HG03159 (cell line): ENCODE results near the gene SLC38A2.
A peak's percentile ranks its signal among the peaks of the same experiment; 100 is the strongest.

Source experiments
- ATAC-seq: cut with Tn5 transposase; IDR thresholded peaks from one replicate; pipeline ENCODE4 v1.9.1; 2021; ENCODE audit warnings: mild to moderate bottlenecking, moderate library complexity; ENCODE audit not compliant: unreplicated experiment

SLC38A2 gene

DNA sequence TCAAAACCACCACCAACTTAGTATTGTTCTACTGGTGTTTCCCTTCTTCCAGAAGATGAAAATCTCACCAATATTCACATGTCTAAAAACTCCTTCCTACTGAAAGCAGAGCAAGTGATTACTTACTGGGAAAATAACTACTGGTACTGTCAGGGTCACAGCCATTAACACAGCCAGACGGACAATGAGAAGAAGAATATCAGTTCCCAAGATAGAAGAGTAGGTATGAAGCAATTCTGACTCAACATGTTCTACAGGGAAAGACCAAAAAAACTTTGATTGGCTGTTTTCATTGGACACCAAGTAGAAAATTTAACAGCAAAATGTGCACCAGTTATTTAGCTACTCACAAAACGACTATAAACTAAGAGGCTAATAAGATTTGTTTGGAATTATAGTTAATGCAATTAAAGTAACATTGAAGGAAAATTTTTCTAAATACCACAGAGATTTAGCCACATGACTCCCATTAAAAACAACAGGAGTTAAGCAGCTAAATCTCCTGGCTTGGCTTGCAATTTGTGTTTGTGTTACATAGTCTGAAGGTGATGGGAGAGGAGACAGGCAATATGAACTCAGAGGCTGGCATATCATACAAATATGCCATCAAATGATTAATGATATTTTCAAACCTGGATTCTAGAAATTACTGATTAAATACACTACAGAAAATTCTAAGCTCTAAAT, 9.5 kb downstream of the SLC38A2 start:
- no peak for ATAC-seq

DNA sequence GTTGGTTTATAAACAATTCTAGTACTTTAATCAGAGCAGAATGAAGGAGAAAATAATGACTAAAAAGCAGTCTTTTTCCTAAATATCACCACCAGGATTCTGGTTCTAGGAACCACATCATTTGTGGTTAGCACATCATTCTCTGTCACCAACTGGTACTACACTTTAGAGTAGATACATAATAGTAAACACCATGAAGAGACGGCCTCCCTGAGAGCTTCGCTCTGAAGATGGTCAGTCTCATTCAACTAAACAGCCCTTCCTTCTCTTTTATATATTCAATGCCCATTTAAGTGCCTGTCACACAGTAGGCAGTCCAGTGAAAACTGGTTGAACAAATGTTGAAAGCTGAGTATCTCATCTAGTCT, 10.9 kb downstream of the SLC38A2 start:
- ATAC-seq: no peak

DNA sequence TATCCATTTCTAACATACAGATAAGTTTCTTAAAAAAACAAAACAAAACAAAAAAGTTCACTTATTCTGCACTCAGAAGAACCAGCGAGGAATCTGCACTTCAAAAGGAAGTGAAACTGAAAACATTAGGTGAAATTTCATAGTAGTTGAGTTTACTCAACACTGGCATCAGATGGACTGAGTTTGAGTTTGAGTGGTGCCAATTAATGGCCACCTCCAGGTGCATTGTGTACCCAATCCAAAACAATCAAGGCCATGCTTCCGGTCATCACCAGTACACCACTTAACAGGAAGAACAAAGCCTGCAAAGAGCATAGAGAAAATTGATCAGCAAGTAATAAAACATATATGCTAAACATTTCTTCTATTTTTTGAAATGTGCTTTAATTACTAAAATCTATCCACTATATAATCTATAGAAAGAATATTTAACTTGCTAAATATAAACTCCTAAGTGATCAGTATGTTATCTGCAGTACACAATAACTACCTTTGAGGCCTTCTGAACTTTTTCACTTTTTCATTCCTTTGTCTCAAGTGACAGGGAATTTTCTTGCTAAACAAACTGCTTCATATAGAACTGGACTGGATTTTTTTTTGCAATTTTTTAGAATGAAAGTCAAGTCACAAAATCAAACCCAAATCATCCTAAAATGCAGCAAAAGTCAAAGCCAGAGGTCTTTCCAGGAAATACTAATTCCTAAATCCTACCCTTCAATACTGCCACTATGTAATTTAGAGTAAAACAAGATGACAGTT, 11.5 kb downstream of the SLC38A2 start:
- ATAC-seq: peak; percentile 82

DNA sequence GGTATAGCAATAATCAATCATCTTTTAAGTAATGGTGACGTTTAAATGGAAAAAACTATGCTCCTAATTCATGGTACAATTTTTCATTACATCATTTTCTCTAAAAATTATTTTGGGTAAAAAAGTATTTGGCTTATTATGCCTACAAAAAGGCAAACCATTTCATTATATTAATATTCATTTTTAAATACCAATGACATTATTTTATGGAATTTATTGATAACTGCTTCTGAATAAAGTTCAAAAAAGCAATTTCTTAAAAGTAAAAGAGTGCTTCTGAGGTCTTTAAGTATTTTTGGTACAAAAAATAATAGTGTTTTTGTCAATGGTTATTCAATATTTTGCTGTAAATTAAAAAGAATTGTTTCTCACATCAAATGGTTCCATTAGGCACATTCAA, 12.2 kb downstream of the SLC38A2 start:
- ATAC-seq: no peak

DNA sequence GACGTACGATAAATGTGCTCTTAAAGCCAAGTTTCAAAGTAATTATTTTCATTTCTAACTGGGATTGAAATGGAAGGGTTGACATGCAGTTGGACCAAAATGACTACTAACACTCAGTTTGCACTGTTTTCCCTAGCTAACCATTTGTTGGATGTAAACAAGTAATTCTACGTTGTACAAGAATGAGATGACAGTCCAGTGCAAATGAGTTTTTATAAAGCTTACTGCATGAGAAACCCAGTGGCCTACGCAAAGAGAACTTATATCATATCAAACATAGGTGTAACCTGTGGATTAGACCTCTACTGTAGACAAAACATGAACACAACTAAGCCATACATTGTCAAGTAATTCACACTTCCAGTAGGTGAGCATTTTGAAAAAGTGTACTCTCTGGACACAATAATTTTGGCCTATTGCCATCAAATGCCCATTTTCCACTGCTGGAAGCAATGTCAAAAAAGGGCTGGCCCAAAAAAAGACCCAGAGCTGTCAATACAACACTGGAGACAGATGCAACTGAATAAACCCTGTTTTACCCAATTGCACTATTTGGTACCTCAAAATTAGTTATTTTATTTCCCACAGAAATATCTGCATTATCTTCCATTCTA, 12.8 kb downstream of the SLC38A2 start:
- no peak for ATAC-seq

DNA sequence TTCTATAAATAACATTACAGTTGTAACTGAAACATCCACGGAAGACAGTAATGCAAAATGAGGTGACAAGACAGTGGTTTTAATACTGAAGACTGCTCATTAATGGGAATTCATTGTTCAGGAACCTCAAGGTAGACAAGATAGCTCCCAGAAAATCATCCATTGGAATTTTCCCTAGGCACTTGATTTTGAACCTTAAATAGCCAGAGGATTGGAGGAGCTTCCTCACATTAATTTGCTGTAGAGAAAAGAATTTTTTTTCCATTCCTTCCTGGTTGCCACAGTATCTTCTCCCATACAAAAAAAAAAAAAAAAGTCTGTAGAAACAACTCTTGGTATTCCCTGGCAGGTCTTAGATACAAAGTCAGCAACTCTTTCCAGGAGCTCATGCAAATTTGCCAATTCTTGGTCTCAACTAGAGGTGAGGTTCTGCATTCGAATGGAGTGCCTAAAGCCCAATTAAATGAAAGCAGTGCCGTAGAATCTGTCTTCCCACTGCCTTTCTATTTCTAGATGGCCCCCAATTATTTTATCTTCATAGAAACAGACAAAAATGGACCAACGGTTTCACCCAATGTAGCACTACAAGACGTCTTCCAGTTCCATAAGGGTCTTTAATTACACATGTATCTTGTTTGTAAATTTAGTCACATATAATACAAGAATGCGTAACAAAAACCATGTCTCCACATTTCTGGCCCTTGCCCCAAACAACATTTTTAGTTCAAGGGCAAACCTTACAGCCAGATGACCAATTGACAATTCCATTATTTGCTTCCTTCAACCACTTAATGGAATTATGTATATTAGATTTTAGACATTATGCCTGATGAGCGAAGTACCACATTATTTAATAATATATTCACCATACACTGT, 13.5 kb downstream of the SLC38A2 start:
- ATAC-seq: no peak

DNA sequence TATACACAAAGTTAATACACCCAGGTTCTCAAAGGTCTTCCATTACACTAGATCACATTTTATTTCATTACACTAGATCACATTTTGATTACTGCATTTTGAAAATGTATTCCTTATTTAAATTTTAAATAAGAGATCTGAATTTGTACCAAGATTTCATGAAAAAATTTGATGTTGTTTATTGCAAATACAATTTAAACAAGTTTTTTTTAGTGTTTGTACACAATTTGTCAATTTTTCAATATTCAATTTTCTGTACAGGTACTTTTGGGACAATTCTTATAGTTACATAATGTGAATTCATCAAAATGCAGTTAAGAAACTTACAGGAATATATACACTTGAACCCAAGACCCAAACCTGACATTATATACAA, 14.3 kb downstream of the SLC38A2 start:
- no peak for ATAC-seq

DNA sequence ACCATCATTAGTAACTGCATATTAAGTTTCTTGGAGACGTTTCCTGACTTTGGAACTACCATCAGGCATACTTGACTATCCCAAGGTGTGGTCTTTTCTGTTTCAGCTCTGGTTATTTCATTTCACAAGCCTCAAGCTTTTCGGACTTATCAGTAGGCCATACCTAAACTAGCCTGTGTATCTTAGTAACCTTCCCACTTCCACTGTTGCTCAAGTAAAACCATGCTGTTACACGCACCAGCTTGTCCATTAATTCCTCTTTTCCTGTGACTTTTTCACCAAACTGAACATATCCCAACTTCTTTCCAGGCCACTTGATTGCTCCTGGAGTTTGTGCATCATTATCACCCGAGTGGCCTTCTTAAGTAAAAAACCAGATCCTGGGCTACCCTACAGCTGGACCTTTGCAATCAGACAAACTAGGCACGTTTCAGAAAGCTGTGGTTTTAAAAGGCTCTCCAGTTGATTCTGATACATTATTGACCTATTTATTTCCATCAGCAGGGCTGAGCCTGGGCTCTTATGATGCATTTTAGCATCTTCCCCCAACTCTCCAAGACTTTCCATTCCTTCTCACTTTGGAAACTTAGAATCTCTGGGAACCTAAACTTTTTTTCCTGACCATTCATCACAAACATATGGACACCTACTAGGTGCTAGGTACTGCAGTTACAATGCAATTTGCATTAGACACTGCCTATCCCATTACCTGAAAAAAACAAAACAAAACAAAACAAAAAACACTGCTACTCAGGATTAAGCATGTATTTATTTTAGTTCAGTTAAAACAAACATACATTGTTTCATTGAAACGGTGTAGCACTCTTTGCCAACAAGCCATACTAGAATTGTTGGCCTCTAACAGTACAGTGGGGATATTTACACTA, 14.9 kb downstream of the SLC38A2 start:
- no peak for ATAC-seq

DNA sequence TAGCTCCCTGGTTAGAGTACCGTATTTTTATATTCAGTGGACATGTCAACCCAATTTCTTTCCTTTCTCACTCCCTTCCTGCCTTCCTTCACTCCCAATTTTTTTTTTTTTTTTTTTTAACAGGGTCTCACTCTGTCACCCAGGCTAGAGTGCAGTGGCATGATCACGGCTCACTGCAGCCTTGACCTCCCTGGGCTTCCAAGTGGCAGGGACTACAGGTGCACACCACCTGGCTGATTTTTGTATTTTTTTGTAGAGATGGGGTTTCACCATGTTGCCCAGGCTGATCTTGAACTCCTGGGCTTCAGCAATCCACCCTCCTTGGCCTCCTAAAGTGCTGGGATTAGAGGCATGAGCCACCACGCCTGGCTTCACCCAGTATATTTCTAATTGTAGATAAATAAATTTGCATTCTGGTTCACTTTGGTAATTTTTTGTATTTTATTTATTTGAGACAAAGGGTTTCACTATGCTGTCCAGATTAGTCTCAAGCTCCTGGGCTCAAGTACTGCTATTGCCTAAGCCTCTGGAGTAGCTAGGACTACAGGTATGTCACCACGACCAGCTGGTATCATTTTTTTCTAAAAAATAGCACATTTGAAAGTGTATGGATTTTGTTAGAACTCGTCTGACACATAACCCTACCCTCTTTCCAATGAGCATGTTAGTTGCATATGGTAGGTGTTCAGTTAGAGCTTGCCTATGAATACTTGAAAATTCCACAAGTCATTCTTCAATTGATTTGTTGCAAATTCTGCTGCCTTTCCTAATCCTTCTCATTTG, 15.7 kb downstream of the SLC38A2 start:
- ATAC-seq: no peak

DNA sequence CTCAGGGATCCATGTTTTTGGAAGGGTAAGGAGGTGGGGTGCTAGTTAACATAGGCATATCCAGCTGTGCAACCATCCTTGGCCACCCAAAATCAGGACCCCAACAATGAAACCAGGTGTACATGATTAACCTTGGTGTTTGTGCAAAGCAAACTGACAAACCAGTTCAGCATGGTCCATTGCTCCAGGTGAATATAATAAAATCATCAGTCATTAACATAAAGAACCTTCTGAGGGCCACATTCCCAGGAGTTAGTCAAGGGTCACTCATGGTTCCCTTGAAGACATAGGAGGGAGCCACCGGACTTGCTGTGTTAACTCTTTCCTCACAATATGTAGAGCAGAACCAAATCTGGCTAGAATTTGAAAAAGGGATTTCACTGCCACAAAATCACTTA, 17.8 kb downstream of the SLC38A2 start:
- no peak for ATAC-seq

DNA sequence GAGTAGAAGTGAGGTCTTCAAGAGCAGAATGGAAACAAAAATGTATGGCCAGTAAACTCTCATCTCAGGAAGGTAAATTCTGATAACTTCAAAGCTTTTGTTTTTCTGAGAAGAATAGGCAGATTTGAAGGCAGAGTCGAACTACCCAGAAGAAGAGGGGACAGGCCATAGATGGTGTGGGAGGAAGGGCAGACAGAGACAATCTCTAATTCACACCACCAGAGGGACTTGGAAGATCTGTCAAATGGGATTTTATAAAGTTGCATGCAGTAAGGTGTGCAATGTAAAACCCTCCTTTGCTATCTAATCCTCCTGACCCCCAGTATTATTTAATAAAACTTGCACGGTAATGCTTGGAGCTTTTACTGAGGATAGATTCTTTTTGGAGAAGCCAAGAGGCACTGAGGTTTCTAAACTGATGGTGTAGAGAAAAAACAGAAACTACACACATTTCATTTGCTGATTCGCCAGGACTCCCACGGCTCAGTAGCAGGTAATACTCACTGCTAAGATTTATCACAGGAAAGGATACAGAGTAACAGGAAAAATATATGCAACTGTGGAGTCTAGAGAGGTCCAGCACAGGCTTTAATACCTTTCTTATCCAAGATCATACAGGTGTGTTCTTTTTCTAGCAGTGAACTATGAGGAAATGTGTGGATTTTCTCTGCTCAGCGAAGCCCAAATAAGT, 18.3 kb downstream of the SLC38A2 start:
- ATAC-seq: no peak

DNA sequence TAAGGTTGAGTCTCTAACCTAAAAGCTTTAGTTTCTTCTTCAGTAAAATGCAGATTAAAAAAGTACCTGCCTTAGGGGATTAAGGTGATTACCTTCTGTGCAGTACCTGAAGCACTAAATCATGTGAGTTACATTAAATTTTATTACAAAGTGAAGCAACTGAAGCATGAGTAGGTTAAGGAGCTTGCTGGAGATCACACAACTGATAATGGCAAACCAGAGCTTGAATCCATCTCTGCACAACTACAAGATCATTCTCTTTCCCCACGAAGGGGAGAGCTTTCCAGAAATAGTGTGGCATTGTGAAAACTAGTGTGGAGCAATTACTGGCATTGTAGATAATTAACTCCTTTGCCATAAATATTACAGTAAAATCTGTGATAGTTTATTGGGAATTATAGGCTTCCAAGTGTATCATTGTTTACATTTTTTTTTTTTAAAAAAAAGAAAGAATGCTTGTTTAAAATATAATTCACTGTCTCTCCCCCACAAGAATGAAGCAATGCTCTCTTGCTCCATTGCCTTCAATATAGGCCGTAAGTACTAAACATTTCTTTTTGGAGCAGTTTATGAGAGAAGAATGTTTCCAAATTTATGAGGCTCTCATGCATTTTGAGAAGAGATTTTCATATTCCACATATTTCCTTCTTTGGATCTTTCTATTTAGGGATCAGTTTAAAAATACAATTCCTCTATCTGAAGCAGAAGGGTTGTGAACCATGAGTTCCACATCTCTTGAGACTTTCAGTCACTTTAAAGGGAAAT, 20.5 kb downstream of the SLC38A2 start:
- ATAC-seq: no peak

DNA sequence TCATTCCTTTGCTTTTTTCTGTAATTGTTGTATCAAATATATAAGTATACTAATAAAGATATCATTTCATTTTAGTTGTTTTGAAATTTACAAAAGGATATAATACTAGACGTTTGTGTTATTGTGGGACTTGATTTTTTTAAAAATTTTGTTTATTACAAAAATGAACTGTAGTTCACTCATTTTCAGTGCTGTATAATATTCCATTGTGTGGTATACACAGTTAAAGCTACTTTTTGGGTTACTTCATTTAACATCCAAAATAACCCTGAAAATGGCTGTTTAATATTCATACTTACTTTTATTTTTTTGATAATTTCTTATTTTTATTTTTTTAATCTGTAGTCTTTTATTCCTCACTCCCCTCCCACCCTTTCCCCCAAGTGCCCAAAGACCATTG, 21.4 kb downstream of the SLC38A2 start:
- ATAC-seq: no peak

DNA sequence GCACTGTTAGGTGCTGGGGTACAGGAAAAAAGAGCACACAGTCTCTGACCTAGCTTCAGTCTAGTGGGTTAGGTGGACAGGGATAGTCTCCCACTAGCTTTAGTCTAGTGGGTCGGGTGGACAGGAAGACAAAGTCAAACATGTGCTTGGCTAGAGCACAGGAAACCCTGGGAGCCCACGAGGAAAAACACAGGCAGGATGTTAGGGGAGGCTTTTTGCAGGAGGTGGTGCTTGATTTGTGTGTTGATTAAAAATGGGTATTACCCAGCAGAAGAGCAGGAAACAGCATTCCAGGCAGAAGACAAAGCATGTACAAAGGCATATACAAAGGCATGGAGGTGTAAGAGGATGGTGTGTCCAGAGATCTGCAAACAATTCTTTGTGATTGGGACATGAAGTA, 23.3 kb downstream of the SLC38A2 start:
- ATAC-seq: no peak

DNA sequence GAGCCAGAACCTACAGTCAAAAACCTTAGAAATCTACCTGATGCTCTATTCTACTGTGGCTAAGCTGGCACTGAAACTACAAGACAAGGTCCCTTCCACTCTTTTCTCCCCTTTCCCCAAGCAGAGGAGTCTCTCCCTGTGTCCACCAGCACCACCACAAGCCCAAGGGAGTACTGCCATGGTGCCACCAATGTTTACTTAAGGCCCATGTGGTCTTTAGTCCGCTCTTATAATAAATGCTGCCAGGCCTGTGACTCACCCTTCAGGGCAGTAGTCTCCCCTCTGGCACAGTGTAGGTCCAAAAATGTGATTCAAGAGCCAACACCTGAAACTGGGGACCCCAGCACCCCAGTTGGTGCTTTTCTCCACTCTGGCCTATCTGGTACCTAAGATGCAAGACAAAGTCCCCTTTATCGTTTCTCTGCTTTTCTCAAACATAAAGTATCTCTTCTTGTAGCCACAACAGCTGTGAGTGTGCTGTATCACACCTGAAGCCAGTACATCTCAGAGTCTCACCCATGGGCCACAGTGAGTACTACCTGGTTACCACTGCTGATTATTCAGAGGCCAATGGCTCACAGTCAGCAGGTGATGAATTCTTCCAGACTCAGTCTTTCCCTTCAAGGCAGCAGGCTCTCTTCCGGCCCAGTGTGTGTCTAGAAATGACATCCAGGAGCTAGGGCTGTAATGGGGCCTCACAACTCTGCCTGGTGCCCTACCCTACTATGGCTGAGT, 29.3 kb downstream of the SLC38A2 start:
- no peak for ATAC-seq

DNA sequence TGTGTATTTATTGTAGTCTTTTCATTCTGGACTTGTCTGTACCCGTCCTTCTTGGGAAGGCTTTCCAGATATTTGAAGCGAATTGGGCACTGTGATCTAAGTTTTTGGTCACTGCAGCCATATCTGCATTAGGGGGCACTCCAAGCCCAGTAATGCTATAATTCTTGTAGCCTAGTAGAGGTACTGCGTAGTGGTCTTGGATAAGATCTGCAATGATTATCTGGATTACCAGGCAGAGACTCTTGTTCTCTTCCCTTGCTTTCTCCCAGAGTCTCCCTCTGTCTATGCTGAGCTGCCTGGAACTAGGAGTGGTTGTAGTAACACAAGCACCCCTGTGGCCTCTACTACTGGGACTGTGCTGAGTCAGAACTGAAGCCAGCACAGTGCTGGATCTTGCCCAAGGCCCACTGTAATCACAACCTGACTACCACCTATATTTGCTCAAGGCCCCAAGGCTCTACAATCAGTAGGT, 30.0 kb downstream of the SLC38A2 start:
- no peak for ATAC-seq

DNA sequence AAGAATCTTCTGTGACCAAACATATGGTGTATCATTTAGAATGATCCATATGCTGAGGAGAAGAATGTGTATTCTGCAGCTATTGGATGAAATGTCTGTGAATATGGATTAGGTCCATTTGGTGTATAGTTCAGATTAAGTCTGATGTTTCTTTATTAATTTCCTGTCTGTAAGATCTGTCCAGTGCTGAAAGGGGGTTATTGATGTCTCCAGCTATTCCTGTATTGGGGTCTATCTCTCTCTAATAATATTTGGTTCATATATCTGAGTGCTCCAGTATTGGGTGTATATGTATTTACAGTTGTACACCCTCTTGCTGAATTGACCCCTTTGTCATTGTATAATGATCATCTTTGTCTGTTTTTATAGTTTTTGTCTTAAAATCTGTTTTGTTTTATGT, 33.5 kb downstream of the SLC38A2 start:
- no peak for ATAC-seq
